ENCODE results near the gene MAP3K20.

- TF ChIP-seq POLR2A (IDR thresholded peaks at IDR 0.05) = no peak
- TF ChIP-seq CTCF (IDR thresholded peaks at IDR 0.05) = no peak
Measured at GRCh38 chr2:173075056-173075780, 428 bp upstream of the MAP3K20 start.
